ENCODE results near the gene USP32.

DNA sequence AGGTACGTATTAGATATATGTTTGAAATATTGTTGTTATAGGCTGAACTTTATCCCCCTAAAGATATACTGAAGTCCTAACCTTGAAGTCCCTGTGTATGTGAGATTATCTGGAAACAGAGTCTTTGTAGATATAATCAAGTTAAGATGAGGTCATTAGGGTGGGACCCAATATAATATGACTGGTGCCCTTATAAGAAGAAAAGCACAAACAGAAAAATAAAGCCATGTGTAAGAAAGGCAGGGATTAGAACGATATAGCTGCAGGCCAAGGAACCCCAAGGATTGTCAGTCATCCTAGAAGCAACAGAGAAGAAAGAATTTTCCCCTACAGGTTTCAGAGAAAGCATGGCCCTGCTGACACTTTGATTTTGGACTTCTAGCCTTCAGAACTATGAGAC lies 95.8 kb downstream of the USP32 start:
- TF ChIP-seq, protein P1, sequence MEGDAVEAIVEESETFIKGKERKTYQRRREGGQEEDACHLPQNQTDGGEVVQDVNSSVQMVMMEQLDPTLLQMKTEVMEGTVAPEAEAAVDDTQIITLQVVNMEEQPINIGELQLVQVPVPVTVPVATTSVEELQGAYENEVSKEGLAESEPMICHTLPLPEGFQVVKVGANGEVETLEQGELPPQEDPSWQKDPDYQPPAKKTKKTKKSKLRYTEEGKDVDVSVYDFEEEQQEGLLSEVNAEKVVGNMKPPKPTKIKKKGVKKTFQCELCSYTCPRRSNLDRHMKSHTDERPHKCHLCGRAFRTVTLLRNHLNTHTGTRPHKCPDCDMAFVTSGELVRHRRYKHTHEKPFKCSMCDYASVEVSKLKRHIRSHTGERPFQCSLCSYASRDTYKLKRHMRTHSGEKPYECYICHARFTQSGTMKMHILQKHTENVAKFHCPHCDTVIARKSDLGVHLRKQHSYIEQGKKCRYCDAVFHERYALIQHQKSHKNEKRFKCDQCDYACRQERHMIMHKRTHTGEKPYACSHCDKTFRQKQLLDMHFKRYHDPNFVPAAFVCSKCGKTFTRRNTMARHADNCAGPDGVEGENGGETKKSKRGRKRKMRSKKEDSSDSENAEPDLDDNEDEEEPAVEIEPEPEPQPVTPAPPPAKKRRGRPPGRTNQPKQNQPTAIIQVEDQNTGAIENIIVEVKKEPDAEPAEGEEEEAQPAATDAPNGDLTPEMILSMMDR (conservative IDR thresholded peaks at IDR 0.05; ENCODE audit: low read length) = no peak
- TF ChIP-seq EZH2phosphoT487 (IDR thresholded peaks at IDR 0.05; ENCODE audit: borderline replicate concordance) = no peak

Data from Loucy (cell line).